HG03520 (cell line): ENCODE measurements around the gene POLH.

Source experiments
- ATAC-seq: cut with Tn5 transposase; IDR thresholded peaks from one replicate; pipeline ENCODE4 v1.9.1; 2021; ENCODE audit warnings: mild to moderate bottlenecking, moderate library complexity; ENCODE audit not compliant: unreplicated experiment

The POLH gene

GRCh38 chr6:43604174-43604573, 28.2 kb downstream of the POLH start:
- ATAC-seq: no peak

DNA sequence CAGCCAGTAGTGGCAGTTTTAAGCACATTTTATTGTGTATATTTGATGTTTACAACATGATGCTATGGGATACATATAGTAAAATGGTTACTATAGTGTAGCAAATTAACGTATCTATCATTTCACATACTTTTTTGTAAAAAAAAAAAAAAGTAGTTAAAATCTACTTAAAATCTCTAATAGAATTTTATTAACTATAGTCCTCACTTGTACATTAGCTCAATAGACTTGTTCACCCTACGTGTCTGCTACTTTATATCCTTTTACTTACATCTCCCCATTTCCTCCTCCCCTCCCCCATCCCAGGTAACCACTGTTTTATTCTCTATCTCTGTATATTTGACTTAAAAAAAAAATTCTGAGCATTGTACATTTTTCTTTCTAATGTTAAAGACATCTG, 30.0 kb downstream of the POLH start:
- ATAC-seq: no peak

GRCh38 chr6:43608310-43608763, 32.4 kb downstream of the POLH start:
- ATAC-seq: no peak

DNA sequence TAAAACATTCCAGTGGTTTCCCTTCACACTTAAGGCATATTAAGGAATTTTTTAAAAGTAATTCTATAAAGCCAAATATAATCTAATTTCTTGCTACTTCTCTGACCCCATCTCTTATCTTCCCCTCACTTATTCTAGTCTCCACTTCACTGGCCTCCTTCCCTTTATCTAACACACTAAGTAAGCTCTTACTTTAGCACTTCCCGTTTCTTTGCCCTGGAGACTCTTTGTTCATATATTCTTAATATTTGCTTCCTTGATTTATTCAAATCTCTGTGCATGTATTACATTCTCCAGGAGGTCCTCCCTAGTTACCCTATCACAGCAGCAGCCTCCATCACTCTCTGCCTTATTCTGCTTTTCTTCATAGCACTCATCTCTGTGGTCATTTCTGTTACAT, 32.8 kb downstream of the POLH start:
- ATAC-seq: no peak

DNA sequence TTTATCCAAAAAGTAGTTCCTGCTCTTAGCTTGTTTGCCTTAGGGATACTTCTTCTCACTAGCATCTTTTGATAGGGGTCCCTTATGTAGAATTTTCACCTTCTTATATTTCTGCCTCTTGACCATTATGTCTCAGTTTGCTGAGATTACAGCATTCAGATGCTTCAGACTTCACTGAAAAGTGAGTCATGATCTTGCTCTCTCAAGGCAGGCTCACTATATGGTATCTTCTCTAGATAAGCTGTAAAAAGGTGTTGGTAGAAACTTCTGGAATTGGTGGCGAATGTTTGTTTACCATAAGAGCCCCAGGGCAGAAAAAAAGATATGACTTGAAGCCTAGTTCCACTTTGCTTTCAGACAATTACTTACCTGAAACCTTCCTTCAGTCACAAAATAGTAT, 33.4 kb downstream of the POLH start:
- no peak for ATAC-seq

- ATAC-seq: no peak
Observed at GRCh38 chr6:43610431-43610830, 34.4 kb downstream of the POLH start.

- ATAC-seq: no peak
Observed at GRCh38 chr6:43613721-43614395, 37.9 kb downstream of the POLH start.

- ATAC-seq: no peak
Observed at GRCh38 chr6:43614396-43614730, 38.4 kb downstream of the POLH start.

DNA sequence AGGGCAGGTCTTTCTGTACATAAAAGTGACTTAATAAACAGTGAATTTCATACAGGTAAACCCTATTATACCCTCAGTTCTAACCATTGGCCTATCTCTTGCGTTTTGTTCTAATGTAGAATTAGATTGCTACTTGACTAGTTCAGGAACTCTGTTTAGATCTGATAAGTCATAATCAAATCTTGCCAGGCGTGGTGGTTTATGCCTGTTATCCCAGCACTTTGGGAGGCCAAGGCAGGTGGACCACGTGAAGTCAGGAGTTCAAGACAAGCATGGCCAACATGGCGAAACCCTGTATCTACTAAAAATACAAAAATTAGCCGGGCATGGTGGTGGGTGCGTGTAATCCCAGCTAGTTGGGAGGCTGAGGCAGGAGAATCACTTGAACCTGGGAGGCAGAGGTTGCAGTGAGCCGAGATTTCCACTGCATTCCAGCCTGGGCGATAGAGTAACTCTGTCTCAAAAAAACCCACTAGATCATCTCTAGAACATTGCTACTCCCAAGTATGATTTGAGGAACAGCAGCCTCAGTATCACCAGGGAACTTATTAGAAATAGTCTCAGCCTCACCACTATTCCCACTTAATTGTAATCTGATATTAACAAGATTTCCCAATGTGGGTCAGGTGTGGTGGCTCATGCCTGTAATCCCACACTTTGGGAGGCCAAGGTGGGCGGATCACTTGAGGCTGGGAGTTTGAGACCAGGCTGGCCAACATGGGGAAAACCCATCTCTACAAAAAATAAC, 40.9 kb downstream of the POLH start:
- no peak for ATAC-seq

DNA sequence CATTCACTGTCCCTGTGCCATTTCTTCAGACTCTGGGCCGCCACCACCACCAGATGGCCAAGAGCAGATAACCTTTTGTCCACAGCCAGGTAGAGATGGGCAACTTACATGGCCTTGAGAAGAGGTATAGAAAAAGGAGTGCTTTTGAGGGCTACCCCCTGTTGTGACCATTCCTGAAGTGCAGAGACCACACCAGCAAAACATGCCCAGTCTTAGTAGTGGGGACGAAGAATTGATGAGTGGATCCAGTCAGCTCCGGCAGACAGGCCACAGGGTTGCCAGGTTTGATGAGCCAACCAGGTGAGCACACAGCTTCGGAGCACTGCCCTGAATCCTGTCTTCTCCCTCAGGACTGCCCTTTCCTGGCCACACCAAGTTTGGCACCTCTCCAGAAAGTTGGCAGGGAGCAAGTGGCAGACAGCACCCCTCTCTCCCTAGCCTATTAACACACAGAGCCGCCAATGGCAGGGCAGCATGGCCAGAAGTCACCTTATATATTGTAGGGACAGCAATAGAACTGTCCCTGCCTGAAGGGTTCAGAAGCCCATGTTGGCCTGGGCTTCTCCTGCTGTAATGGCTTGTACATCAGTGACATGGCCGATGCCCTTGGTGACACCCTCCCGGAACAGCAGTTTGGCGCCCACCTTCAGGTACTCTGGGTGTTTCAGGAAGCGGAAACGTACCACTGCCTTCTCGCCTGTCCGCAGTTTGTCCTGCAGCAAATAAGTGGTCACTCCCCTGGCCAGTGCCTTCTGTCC, 45.3 kb downstream of the POLH start:
- ATAC-seq: no peak

- no peak for ATAC-seq
Observed at GRCh38 chr6:43621836-43622180, 45.8 kb downstream of the POLH start.

DNA sequence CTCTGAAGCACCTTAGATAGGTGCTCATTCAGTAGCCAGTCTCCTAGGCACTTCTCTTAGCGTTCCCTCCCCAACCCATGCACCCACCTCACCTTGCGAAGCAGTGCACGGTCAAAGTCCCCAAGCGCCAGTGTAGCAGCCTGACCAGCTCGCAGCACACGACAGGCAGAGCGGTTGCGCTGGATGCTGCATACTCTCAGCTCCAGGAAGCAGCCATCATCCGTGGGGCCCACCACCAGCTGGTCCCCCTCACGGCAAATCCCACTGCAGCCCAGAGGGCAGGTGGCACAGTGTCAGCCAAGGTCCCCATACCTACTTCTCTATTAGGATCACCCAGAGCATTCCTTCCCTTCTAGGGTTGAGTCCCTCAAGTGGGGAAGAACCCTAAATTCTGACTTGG, 46.6 kb downstream of the POLH start:
- ATAC-seq: no peak

- ATAC-seq: no peak
Observed at GRCh38 chr6:43623880-43624785, 48.1 kb downstream of the POLH start.

DNA sequence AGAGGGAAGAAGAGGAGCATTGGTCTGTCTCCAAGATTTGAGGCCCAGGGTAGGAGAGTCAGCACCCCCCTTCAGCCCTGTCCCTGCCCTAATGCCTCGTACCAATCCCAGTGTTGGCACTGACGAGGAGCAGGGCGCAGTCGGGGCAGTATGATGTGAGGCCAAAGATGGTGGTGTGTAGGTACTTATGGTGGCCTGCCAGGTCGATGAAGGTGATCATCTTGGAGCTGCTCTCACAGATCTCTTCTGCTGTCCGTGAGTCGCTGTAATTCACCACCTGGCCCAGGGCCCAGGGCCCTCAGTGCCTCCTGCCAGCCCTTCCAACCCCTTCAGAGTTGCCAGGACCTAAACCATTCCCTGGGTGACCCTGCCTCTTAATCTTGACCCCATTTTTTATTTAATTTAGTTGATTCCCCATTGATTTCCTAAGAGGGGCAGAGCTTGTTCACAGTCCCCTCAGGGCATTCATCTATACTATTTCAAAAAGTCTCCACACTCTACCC, 48.9 kb downstream of the POLH start:
- no peak for ATAC-seq

GRCh38 chr6:43625393-43625992, 49.5 kb downstream of the POLH start:
- ATAC-seq: no peak

DNA sequence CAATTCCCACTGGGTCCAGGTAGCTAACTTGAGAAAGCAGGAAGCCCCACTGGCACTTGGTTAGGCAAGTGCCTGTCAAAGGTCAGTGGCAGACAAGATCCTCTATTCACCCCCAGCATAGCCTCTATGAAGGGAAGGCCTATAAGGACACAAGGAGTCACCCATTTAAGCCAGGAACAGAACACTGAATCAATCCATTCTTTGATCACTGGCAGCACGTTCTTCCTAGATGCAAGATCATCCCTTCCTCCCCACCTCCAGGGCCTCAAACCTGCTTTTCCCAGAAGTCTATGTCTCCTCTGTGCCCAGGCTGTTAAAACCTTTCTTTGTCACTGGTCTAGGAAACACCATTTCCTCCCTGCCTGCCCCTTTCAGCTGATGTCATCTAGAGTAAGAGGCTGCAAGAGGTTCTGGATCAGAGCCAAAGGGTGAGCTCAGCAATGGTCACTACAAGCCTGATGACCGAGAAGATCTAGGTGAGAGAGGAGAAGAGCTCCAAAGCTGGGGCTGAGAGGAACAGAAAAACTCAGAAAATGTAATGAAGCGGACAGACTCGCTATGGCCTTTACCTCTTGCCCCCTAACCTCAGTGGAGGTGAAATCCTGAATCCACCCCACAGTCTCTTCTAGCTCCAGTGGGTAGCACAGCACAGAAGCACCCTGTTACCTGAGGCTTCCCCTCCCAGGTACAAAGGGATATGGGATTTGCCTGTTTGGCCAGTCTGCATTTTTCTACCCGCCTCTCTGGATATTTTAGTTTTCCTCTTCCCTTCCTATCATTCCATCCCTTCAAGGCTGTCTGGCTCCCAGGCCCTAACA, 51.2 kb downstream of the POLH start:
- ATAC-seq: no peak

GRCh38 chr6:43628393-43629103, 52.6 kb downstream of the POLH start:
- ATAC-seq: no peak

GRCh38 chr6:43629104-43629504, 53.1 kb downstream of the POLH start, which contains the start of gene GTPBP2:
Gene GTPBP2 (minus strand): TSS chr6:43629264. CDS start chr6:43629162, 102 bp downstream.
- ATAC-seq: peak; percentile 81
